Transverse colon (tissue), 4 donors: ENCODE results near the gene RAB19. TPM values are rescaled to one million over a fixed set of nuclear protein-coding genes. Genes with fewer than 3 reads are reported as not detected.

Source experiments
- DNase-seq: peaks from one replicate; pipeline ENCODE4 v3.0.0-alpha.2; 2019
- H3K27ac ChIP-seq, 4 donors: fragments of 200-600 bp; sonication (generic); 2 replicates each; pipeline ENCODE4 v1.5.1; 2016 to 2018; ENCODE audit warnings: inconsistent platforms in 4 of 4
- H3K27me3 ChIP-seq: fragments of 200-600 bp; sonication (generic); 2 replicates; pipeline ENCODE4 v1.5.1; 2017; ENCODE audit warnings: inconsistent platforms
- H3K36me3 ChIP-seq, 4 donors: fragments of 200-600 bp; sonication (generic); 2 replicates each; pipeline ENCODE4 v1.5.1; 2017 to 2019; ENCODE audit warnings: inconsistent platforms in 4 of 4
- H3K4me1 ChIP-seq, 4 donors: fragments of 200-600 bp; sonication (generic); 2 replicates each; pipeline ENCODE4 v1.5.1; 2017 to 2020; ENCODE audit warnings: inconsistent platforms in 4 of 4
- H3K4me3 ChIP-seq, 4 donors: fragments of 200-600 bp; sonication (generic); 1 replicate in 1 of 4; 2 replicates in 3 of 4; pipeline versions ENCODE4 v1.5.1 to v1.6.1; 2017 to 2019; ENCODE audit warnings: inconsistent platforms in 4 of 4
- H3K9me3 ChIP-seq, 2 donors: fragments of 200-600 bp; sonication (generic); 2 replicates each; pipeline ENCODE4 v1.5.1; 2017 to 2019; ENCODE audit warnings: inconsistent platforms in 2 of 2
- CTCF ChIP-seq, 5 experiments: fragments of 200-600 bp in 3 of 5; fragments of 450-650 bp in 2 of 5; sonication (generic) in 3 of 5; IDR thresholded peaks; 1 replicate in 2 of 5; 2 replicates in 3 of 5; pipeline ENCODE4 v1.5.1; 2016 to 2017; ENCODE audit warnings: antibody characterized with exemption in 5 of 5, inconsistent platforms in 3 of 5, mild to moderate bottlenecking in 2 of 5, moderate library complexity in 1 of 5
- EP300 ChIP-seq: sonication (generic); formaldehyde crosslinking; IDR thresholded peaks from one replicate; pipeline ENCODE4 v1.6.1; 2017; ENCODE audit warnings: antibody characterized with exemption, low read depth
- POLR2A ChIP-seq: fragments of 450-650 bp; IDR thresholded peaks from one replicate; pipeline ENCODE4 v1.6.1; 2016; ENCODE audit warnings: antibody characterized with exemption, mild to moderate bottlenecking, moderate library complexity
- POLR2AphosphoS5 ChIP-seq, 3 donors: sonication (generic); formaldehyde crosslinking; IDR thresholded peaks; one replicate each; pipeline ENCODE4 v1.6.1; 2016; ENCODE audit warnings: antibody characterized with exemption in 3 of 3
- WGBS, 2 donors: methylation state at CpG; one replicate each; pipeline ENCODE4 v1.1.5; 2018; ENCODE audit warnings: low coverage in 1 of 2; 5-methylcytosine and 5-hydroxymethylcytosine counted together
- in situ Hi-C, 4 donors: fragments of 200-750 bp; cut with MboI; loops; one replicate each; pipeline versions ENCODE4 v1.15.0 to v1.15.1; 2017; ENCODE audit warnings: low sequenced_read_pairs in 3 of 4, low pct_ligation_motif_present in 1 of 4, low pct_unique_long_range_greater_than_20kb in 1 of 4
- intact Hi-C: fragments of 100-400 bp; cut with DNase I; formaldehyde crosslinking; loops from one replicate; pipeline ENCODE4 v1.15.1; 2023; ENCODE audit warnings: low total_unique reads
- total RNA-seq, 4 donors: library from RNA; depleted of rRNA; stranded (reverse); fragments of >200 nt; gene quantifications; one replicate each; pipeline ENCODE4 v1.1.0, GENCODE V29; 2016

Gene RAB19
- total RNA-seq, 4 donors from 2014 or later = 10.3 to 87.9 (median 18.9) TPM

DNA sequence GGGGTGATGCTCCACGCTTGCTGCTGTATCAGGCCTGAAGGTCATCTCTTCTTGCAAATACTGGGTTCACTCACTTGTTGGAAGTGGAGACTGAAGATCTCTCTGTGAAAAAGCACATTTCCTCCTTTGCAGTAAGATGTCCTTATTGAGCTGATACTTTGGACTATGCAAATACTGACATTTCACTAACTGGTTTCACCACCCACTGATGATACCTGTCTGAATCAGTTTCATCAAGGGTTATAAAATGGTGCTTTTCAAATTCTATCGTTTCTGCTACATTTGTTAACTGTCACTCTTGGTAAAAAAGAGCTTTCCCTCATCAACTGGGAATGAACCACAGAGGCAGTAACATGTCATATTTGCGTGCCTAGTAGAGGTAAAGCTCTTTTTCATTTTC is 35.5 kb downstream of the RAB19 start:
- WGBS, 2 donors = 41 to 54% methylated on average over 3 of the region's 3 CpGs
- Histone ChIP-seq H3K4me1 (peaks cover 2 to 16% (median 6%) of the 10 kb centered on the region in 4 donors), H3K27me3 (no peaks in the 10 kb centered on the region), H3K36me3 (no peaks in the 10 kb centered on the region), H3K27ac (peak overlapping the region; percentile 21 to 63 (median 41)), H3K9me3 (no peaks in the 10 kb centered on the region), H3K4me3 (no peak overlapping the region)
- no peak for DNase-seq
- intact Hi-C loops (no loop called here), in situ Hi-C loops (no loop called here)
- TF ChIP-seq POLR2AphosphoS5 (IDR thresholded peaks at IDR 0.05) (peak in 1 of 3 donors; percentile 41), POLR2A (no peak)

DNA sequence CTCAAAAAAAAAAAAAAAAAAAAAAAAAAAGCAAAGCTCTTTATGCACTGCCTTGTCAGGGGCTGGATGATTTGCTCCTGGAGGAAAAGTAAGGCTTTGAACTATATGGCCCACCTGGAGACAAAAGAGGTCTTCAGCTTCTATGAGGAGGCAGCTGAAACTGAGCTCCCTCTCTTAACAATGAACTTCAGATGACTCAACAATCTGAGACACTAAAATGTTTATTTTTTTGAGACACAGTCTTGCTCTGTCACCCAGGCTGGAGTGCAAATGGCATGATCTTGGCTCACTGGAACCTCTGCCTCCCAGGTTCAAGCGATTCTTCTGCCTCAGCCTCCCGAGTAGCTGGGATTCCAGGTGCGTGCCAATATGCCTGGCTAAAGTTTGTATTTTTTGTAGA is 36.7 kb downstream of the RAB19 start:
- no peaks in the 10 kb centered on the region for H3K36me3 ChIP-seq
- intact Hi-C loops (no loop called here), in situ Hi-C loops (no loop called here)
- no peaks in the 10 kb centered on the region for H3K9me3 ChIP-seq
- WGBS, 2 donors = 95% methylated on average over 3 of the region's 3 CpGs; no CpG with 5 or more reads in 1 of the 2 donors
- H3K4me3 ChIP-seq = no peak overlapping the region
- peaks cover 2 to 16% (median 6%) of the 10 kb centered on the region in 4 donors for H3K4me1 ChIP-seq
- H3K27ac ChIP-seq = no peak overlapping the region
- TF ChIP-seq POLR2AphosphoS5 (IDR thresholded peaks at IDR 0.05) (no peak), EP300 (no peak), POLR2A (no peak), CTCF (IDR thresholded peaks at IDR 0.05) (no peak)
- H3K27me3 ChIP-seq = no peaks in the 10 kb centered on the region
- no peak for DNase-seq

DNA sequence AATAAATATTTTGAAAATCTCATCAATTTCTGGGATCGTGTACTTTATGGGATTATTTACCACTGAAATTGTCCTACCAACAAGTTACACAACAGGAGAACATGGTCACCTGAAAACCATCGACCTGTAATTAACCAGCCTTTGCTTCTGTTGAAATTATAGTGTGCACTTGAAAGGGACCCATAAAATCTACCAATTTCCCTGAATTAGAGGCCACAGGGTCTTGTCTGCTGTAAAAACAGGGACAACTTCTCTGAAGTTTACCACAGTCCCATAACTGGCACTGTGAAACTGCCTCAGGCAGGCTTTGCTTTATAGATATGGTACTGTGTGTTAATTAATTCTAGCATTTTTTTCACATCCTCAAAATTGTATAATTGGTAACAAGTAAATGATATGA is 37.7 kb downstream of the RAB19 start:
- peaks cover 2 to 16% (median 6%) of the 10 kb centered on the region in 4 donors for H3K4me1 ChIP-seq
- no peaks in the 10 kb centered on the region for H3K27me3 ChIP-seq
- in situ Hi-C loops = no loop called here
- no peak overlapping the region for H3K4me3 ChIP-seq
- no peaks in the 10 kb centered on the region for H3K9me3 ChIP-seq
- TF ChIP-seq EP300 (no peak), CTCF (IDR thresholded peaks at IDR 0.05) (no peak), POLR2A (no peak), POLR2AphosphoS5 (IDR thresholded peaks at IDR 0.05) (no peak)
- H3K27ac ChIP-seq = no peak overlapping the region
- WGBS, 2 donors = 51 to 73% methylated on average over 2 of the region's 2 CpGs
- no peak for DNase-seq
- intact Hi-C loops = no loop called here
- no peaks in the 10 kb centered on the region for H3K36me3 ChIP-seq

DNA sequence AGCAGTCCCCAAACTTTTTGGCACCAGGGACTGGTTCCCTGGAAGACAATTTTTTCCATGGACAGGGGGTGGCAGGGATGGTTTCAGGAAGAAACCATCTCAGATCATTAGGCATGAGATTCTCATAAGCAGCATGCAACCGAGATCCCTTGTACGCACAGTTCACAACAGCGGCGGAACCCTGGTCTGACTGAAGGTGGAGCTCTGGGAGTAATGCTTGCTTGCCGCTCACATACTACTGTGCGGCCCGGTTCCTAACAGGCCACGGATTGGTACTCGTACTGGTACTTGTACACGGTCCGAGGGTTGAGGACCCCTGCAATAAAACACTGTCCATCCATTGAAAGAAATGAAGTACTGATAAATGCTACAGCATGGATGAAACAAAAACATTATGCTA is 42.6 kb downstream of the RAB19 start:
- Histone ChIP-seq H3K27ac (no peak overlapping the region), H3K9me3 (no peaks in the 10 kb centered on the region), H3K27me3 (no peaks in the 10 kb centered on the region), H3K4me3 (no peak overlapping the region), H3K36me3 (no peaks in the 10 kb centered on the region), H3K4me1 (peaks cover 0 to 19% (median 8%) of the 10 kb centered on the region in 4 donors)
- DNase-seq = no peak
- 94 to 95% methylated on average over 6 to 11 of the region's 11 CpGs for WGBS, 2 donors
- TF ChIP-seq EP300 (no peak), POLR2AphosphoS5 (IDR thresholded peaks at IDR 0.05) (no peak), POLR2A (no peak), CTCF (IDR thresholded peaks at IDR 0.05) (no peak)
- intact Hi-C loops = no loop called here
- in situ Hi-C loops = no loop called here

DNA sequence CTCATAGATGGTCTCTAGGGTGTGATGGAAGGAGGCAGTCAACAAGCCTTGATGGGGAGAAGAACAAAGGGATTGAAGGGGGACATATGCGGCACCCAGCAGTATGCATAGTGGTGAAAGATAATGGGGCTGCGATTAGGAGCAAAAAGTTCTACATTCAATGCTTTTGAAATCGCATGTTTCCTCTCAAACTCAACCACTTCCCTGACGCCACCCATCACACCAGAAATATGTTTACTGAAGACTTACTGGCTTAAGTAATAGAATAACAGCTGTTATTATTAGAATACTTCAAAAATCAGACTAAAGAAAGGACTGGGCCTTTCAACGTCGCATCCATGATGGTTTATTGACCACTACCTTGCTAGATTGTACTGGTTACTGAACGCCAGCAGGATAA is 44.0 kb downstream of the RAB19 start:
- intact Hi-C loops = no loop called here
- Histone ChIP-seq H3K27ac (no peak overlapping the region), H3K9me3 (no peaks in the 10 kb centered on the region), H3K36me3 (no peaks in the 10 kb centered on the region), H3K27me3 (no peaks in the 10 kb centered on the region), H3K4me3 (no peak overlapping the region), H3K4me1 (peaks cover 0 to 33% (median 19%) of the 10 kb centered on the region in 4 donors)
- no peak for DNase-seq
- no peak for TF ChIP-seq POLR2AphosphoS5 (IDR thresholded peaks at IDR 0.05)
- TF ChIP-seq CTCF (IDR thresholded peaks at IDR 0.05) = no peak
- no peak for TF ChIP-seq EP300
- TF ChIP-seq POLR2A = no peak
- WGBS, 2 donors = 83 to 85% methylated on average over 3 to 7 of the region's 7 CpGs
- in situ Hi-C loops = no loop called here
